H1 (cell line): ENCODE results near the gene TSPAN33.

ENCODE experiments used
- CBX5 ChIP-seq: fragments of 300-800, 300-1000 bp; sonication (generic); IDR thresholded peaks from 2 replicates; pipeline ENCODE4 v1.7.1; 2016; ENCODE audit warnings: antibody characterized with exemption, low read length, low read depth
- CTCF ChIP-seq, 3 experiments: IDR thresholded peaks; 1 replicate in 2 of 3; 2 replicates in 1 of 3; pipeline versions ENCODE4 v1.5.1 to v1.6.1; 2011; ENCODE audit warnings: low read length in 3 of 3, mild to moderate bottlenecking in 3 of 3, inconsistent platforms in 2 of 3, low read depth in 1 of 3, moderate library complexity in 1 of 3; ENCODE audit not compliant: insufficient read depth in 1 of 3; ENCODE audit errors: control extremely low read depth in 1 of 3
- POLR2AphosphoS5 ChIP-seq: IDR thresholded peaks from 2 replicates; pipeline ENCODE4 v1.6.1; 2011; ENCODE audit warnings: low read depth, low read length
- RBBP5 ChIP-seq: IDR thresholded peaks from 2 replicates; pipeline ENCODE4 v1.7.1; 2012; ENCODE audit warnings: low read depth, mild to moderate bottlenecking, inconsistent platforms, low read length, moderate library complexity, borderline replicate concordance

DNA sequence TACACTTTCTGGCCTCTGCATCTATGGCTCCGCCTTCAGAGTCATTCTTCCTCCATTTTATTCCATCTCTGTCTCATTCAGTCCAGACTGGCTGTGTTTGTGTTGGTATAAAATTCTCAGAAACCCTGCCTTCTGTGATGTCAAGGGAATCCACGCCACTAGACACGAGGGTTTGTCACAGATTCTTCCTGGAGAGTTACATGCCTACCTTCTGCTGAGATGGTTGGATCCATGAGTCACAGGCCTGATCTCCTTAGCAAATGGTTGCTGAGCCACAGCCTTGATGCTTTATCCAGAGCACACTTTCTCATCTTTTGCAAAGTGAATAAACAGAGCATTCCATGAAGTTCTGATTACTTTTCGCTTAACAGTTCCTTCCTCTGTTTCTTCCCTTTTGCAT lies 35.9 kb upstream of the TSPAN33 start:
- TF ChIP-seq CTCF (IDR thresholded peaks at IDR 0.05; ENCODE audit: control extremely low read depth in 1 of 3, insufficient read depth in 1 of 3, low read depth in 1 of 3, low read length in 3 of 3) (no peak), RBBP5 (no peak), CBX5 (no peak), POLR2AphosphoS5 (no peak)
